ENCODE results near the gene PCDH9.

PCDH9 gene

DNA sequence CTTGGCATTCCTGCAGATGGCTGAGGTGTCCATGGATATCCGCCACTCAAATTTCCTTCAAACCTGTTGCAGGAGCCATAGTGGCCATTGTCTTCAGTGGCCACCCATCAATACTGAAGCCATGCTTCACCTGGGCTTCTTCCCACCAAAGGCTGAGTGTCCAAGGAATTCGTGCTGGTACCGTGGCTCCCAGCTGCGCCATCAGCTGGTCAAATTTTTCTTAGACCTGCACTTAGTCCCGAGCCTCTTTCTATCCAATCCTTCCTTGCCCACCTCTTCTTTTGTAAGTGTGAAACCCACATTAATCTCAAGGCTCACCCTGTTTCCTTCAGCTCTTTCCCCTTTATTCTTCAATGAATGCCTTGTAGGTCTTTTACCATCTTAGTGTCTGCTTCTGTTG lies 152.1 kb downstream of the PCDH9 start:
- H3K4me3 ChIP-seq (ENCODE audit: control insufficient read depth, low read depth, low read length), result no peak overlapping the region
- TF ChIP-seq, protein P1, sequence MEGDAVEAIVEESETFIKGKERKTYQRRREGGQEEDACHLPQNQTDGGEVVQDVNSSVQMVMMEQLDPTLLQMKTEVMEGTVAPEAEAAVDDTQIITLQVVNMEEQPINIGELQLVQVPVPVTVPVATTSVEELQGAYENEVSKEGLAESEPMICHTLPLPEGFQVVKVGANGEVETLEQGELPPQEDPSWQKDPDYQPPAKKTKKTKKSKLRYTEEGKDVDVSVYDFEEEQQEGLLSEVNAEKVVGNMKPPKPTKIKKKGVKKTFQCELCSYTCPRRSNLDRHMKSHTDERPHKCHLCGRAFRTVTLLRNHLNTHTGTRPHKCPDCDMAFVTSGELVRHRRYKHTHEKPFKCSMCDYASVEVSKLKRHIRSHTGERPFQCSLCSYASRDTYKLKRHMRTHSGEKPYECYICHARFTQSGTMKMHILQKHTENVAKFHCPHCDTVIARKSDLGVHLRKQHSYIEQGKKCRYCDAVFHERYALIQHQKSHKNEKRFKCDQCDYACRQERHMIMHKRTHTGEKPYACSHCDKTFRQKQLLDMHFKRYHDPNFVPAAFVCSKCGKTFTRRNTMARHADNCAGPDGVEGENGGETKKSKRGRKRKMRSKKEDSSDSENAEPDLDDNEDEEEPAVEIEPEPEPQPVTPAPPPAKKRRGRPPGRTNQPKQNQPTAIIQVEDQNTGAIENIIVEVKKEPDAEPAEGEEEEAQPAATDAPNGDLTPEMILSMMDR (conservative IDR thresholded peaks at IDR 0.05; ENCODE audit: control insufficient read depth, insufficient read depth, low read depth, low read length), result no peak
- no peak for DNase-seq (ENCODE audit: low read depth)

DNA sequence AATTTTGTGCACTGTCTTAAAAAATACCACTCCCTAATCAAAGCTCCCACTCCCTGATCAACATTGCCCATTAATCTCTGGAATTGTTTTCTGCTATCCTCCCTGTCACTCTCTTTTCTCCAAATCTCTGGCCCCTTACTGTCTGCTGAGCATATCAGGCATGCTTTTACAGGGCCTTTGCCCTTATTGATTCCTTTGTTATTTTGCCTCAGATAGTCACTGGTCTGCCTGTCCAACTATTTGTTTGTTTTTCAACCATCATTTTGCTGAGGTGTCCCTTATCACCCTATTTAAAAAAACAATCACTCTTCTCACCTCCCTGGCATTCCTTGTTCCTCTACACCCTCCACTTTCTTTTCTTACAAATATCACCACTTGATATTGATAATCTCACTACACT lies 153.0 kb downstream of the PCDH9 start:
- DNase-seq (ENCODE audit: low read depth), result no peak
- no peak overlapping the region for H3K4me3 ChIP-seq (ENCODE audit: control insufficient read depth, low read depth, low read length)
- TF ChIP-seq, protein P1 (conservative IDR thresholded peaks at IDR 0.05; ENCODE audit: control insufficient read depth, insufficient read depth, low read depth, low read length), result no peak

DNA sequence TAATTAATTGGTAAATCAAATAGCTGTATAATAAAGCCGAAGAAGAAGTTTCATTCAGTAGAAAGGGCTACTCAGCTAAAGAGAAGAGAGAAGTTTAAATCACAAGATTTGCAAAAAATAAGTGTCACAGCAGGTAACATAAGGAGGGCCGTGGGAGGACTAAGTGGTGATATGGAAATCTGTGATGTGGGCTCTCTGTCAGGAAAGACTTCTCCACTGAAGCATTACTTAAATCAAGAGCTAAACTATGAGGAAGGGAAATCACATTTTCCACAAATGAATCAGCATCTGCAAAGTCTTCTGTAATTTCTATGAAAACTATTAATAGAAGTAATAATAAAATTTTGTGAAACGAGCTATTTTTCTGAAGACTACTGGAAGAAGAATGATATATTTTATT lies 153.8 kb downstream of the PCDH9 start:
- H3K4me3 ChIP-seq (ENCODE audit: control insufficient read depth, low read depth, low read length), result no peak overlapping the region
- DNase-seq (ENCODE audit: low read depth), result no peak
- TF ChIP-seq, protein P1 (conservative IDR thresholded peaks at IDR 0.05; ENCODE audit: control insufficient read depth, insufficient read depth, low read depth, low read length), result no peak

DNA sequence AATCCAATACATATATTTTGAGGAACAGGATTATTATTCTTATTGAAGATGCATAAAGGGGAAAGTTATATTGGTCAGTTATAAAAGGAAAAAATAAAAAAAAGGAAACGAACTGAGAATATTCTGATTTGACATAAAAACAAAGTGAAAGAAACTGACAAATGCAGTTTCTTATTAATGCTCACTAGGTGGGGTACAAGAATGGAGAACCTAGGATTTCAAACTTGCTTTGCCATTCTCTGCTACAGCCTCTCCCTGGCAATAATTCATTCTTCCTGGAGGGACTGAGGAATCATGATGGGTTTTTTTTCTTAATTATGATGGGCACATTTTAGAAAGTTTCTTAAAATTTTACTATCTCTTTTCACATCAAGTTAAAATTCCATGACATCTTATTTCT lies 154.9 kb downstream of the PCDH9 start:
- DNase-seq (ENCODE audit: low read depth), result peak; percentile 45
- TF ChIP-seq, protein P1 (conservative IDR thresholded peaks at IDR 0.05; ENCODE audit: control insufficient read depth, insufficient read depth, low read depth, low read length), result peak; percentile 38
- H3K4me3 ChIP-seq (ENCODE audit: control insufficient read depth, low read depth, low read length), result no peak overlapping the region

DNA sequence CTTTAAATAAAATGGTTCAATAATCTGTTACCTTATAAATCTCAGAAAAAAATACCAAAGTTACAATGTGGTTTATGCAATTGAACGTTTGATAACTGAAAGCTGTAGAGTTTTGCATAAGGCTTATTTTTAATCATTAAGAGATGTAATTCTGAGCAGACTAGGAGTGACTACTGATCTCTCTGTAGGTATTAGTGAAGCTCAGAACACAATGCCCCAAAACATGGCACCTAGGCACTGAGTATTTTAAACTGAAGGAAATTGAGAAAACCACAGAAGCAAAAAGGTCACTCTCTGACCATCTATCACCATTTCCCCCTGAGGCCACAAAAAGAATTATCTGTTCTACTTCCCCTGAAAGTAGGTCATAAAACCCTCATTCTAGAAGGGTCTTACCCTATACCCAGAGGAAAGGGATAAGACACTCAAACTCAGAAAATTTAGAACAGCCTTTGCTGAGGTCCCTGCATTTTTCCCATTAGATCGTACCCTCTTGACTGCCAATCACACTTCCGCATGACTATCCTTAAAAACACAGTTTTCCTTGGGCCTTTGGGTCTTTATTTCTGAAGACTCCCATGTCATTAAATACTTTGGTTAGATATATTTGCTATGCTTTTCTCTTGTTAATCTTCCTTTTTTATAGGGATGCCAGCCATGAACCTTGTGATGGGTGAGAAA lies 158.1 kb downstream of the PCDH9 start:
- no peak overlapping the region for H3K4me3 ChIP-seq (ENCODE audit: control insufficient read depth, low read depth, low read length)
- TF ChIP-seq, protein P1 (conservative IDR thresholded peaks at IDR 0.05; ENCODE audit: control insufficient read depth, insufficient read depth, low read depth, low read length), result no peak
- DNase-seq (ENCODE audit: low read depth), result no peak

DNA sequence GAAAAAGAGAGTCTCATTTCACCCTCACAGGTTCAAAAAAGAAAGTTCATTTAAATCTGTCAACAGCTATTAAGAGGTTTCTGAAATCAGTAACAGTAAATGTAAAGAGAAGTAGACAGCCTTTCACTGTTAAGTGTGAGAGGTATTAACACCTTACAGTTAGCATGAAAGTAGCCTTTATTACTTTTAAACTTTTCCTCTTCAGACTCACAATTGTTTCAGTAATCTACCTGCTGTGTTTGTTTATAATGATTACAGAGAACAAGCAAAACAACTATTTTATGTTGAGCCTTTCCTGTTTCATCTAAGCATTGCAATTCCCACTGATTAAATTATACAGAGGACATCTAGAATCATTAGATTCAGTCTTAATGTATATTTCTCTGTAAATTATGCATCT lies 159.8 kb downstream of the PCDH9 start:
- TF ChIP-seq, protein P1 (conservative IDR thresholded peaks at IDR 0.05; ENCODE audit: control insufficient read depth, insufficient read depth, low read depth, low read length), result no peak
- DNase-seq (ENCODE audit: low read depth), result no peak

More for the DNA sequence above, 159.8 kb downstream of the PCDH9 start:
- no peak overlapping the region for H3K4me3 ChIP-seq (ENCODE audit: control insufficient read depth, low read depth, low read length)
